Activated effector memory CD4-positive, alpha-beta T cell treated with Interleukin-2 at 50 U/mL for 16 hours (primary cell): ENCODE data around the gene SELENOM.
"Not testable (repeated sequence)": the region's sequence is repeated elsewhere in the genome, so short reads cannot be mapped to it uniquely, and the experiment has no call there.

Experiments used
- DNase-seq: peaks from one replicate; pipeline ENCODE4 v3.0.0-alpha.2; 2020

Gene SELENOM

DNA sequence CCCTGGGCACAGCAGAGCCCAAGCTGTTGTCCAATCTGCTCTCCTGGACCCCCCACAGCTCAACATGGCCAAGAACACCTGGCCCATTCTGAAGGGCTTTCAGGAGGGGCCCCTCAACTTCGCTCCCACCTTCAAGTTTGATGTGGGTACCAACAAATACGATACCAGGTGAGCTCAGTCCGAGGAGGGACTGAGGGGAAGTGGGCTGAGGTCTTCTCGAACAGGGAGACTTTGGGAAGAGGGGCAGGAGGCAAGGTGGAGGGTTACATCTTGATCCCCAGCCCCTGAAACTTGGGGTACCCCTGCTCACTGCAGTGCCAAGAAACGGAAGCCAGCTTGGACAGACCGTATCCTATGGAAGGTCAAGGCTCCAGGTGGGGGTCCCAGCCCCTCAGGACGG is 20.8 kb upstream of the SELENOM start:
- no peak for DNase-seq

GRCh38 chr22:31127181-31127772 is 19.9 kb upstream of the SELENOM start:
- DNase-seq: no peak

GRCh38 chr22:31126869-31127175 is 19.5 kb upstream of the SELENOM start:
- no peak for DNase-seq

DNA sequence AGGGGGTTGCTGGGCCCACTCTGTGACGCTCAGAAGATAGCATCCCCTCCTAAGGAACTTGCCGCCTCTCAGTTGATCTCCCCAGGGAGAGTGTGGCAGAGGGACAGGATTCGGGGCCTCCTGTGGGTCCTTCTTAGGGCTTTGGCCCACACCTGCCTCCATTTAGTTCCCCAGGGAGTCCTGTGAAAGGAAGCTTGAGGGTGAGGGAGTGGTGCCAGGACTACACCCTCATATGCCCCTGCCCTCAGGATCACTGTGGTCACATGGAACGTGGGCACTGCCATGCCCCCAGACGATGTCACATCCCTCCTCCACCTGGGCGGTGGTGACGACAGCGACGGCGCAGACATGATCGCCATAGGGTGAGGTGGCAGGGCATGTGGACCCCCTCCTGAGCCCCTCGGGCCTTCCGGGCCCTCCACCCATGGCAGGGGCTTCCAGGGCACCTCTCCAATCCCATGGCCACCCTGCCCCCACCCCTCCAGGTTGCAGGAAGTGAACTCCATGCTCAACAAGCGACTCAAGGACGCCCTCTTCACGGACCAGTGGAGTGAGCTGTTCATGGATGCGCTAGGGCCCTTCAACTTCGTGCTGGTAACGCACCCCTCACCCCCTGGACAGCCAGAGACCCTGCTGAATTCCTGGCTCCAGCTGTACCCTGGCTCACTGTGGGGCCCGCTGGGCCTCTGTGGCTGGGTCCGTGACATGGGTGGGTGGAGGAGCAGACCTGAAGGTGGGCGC is 18.9 kb upstream of the SELENOM start:
- DNase-seq: no peak

- no peak for DNase-seq
Observed at GRCh38 chr22:31125521-31126117, 18.3 kb upstream of the SELENOM start.

DNA sequence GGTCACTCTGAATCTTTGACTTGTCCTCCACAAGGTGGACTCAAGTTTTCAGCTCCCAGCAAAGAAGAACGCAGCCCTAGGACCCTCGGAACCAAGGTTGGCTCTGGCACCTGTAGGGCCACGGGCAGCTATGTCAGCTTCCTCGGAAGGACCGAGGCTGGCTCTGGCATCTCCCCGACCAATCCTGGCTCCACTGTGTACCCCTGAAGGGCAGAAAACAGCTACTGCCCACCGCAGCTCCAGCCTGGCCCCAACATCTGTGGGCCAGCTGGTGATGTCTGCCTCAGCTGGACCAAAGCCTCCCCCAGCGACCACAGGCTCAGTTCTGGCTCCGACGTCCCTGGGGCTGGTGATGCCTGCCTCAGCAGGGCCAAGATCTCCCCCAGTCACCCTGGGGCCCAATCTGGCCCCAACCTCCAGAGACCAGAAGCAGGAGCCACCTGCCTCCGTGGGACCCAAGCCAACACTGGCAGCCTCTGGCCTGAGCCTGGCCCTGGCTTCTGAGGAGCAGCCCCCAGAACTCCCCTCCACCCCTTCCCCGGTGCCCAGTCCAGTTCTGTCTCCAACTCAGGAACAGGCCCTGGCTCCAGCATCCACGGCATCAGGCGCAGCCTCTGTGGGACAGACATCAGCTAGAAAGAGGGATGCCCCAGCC is 17.6 kb upstream of the SELENOM start:
- no peak for DNase-seq

- no peak for DNase-seq
Observed at GRCh38 chr22:31124290-31124689, 16.9 kb upstream of the SELENOM start.

DNA sequence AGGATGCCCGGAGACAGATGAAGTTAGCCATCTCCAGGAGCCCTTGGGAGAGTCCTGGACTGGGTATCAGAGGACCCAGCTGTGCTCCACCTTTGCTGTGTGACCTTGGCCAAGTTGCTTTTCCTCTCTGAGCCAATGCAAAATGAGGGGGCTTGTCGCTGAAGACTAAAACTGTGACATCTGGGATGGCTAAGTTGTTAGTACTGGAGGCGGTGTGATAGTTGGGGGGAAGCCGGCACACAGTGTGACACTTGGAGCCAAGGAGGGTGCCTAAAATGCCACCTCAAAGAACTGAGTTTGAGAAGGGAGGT is 15.9 kb upstream of the SELENOM start:
- DNase-seq: no peak

DNA sequence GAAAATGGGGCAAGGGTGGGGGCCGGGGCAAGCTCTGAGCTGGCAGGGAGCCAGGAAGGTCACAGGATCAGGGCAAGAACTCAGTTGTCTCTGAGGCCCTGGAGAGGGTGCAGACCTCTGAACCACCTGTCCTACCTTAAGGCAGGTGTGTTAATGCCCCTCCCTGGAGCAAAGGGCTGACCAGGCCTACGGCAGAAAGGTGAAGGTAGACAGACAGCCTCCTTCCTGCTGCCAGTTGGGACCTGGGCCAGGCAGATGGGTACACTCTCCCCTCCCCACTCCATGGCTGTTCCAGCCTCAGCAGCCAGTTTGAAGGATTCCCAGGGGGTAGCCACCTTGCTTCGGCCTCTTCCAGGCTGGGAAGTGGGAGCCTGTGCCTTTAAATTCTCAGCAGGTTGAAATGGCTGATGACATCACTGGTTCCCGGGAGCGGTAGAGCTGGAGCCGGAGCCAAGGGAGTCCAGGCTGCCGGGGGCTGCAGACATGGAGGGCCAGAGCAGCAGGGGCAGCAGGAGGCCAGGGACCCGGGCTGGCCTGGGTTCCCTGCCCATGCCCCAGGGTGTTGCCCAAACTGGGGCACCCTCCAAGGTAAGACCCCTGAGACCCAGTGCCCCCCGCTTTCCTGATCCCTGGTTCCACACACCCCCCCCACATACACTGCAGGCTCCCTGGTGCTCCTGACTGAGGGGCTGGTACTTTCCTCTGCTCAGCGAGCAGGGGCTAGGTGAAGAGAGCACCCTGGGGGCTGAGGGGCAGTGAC is 15.3 kb upstream of the SELENOM start, which contains the start of gene INPP5J:
Gene INPP5J (plus strand): TSS at position 435 of the 760 bp plus-strand sequence. CDS start 49 bp downstream, at position 484.
- DNase-seq: no peak

DNA sequence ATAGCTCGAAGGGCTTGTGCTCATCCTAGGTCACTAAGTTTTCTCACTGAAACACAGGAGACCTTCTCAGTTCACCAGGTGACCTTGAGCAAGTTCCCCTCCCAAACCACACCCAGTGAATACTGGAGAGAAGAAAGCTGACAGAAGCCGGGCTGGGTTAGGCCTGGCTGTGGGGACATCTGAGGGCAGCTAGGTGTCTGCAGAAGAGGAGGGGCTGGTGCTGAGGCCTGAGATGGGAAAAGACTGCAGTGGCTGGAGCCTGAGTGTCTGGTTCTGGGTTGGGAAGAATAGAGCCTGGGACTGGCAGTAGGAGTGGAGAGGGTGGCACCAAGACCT is 14.8 kb upstream of the SELENOM start:
- DNase-seq: no peak

- no peak for DNase-seq
Observed at GRCh38 chr22:31121403-31121802, 14.0 kb upstream of the SELENOM start.

DNA sequence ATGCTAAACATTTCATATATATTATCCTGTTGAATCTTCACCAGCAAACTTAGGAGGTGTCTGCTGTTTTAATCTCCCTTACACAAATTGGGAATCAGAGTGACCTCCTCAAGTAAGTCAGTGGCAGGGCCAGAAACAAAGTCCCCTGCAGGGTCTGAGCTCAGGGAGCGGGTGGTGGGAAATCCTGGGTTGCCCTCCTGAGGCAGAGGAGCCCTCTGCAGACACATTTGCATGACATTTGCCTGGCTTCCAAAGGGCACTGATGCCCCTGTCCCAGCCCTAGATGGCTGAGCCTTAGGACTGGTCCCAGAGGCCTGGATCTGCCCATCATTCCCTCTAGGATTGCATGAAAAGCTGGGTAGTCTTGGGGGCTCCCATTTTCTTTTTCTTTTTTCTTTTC is 13.3 kb upstream of the SELENOM start:
- no peak for DNase-seq

DNA sequence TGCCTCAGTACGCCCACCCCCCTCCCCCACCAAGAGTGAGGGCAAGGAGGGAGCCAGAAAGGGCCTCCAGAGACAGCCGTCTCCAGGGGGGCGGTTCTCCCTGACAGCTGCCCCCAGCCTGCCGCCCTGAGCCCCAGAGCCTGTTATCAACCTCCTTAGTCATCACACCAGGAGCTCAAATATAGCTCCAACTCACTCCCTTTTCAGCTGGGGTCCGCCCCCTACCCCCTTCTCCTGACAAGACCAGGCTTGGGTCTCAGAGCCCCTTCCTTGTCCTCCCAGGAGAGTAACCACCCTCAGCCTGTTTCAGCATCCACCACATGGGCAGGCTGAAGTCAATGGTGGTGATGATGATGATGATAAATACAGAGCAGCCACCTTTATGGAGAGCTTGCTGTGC is 12.9 kb upstream of the SELENOM start:
- DNase-seq: no peak

- DNase-seq: no peak
Observed at GRCh38 chr22:31119026-31119717, 11.8 kb upstream of the SELENOM start.

DNA sequence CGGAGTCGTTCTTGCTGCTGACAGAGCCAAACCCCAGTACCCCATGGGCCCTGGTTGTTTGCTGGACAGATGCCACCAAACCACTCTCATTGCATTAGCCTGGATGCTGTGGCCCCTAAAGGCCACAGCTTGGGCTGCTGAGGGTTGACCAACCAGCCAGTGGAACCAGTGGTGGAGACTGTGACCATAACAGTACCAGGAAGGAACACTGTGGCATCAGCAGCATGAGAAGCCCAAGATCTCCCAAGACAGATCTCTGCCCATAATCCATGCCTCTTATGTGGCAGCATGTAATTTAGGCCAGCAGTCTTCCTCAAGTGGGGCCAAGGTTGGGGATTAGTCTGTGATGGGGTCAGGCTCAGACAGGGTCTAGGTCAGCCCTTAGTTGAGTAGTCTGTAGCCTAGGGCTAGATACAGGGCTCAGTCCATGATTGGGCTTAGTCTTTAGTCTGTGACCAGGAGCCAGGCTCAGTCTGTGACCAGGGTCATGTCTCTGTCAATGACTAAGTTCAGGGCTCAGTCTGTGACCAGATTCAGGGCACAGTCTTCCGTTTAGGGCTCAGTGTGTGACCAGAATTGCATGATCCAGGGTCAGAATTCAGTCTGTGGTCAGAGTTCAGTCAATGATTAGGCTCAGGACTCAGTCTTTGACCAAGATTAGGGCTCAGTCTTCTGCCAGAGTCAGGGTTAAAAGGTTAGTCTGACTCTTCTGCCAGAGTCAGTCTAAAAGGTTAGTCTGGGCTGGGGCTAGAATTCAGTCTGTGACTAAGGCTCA is 10.9 kb upstream of the SELENOM start:
- DNase-seq: no peak

- DNase-seq: not testable (repeated sequence)
Observed at GRCh38 chr22:31112547-31113091, 5.3 kb upstream of the SELENOM start.

DNA sequence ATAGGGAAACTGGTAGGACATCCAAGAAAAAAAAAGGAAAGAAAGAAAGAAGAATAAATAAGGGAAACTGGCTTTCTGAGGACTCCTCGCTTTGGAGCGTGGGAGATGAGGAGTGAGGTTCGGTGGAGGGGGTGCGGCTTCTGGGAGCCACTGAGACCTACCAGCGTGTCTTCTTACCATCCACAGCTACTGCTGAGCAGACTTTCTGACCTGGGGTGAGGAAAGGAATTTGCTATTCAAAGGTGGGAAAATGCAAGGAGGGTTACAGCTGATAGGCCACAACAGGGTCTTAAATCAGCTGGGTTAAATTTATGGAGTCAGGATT is 488 bp upstream of the SELENOM start:
- DNase-seq: no peak

DNA sequence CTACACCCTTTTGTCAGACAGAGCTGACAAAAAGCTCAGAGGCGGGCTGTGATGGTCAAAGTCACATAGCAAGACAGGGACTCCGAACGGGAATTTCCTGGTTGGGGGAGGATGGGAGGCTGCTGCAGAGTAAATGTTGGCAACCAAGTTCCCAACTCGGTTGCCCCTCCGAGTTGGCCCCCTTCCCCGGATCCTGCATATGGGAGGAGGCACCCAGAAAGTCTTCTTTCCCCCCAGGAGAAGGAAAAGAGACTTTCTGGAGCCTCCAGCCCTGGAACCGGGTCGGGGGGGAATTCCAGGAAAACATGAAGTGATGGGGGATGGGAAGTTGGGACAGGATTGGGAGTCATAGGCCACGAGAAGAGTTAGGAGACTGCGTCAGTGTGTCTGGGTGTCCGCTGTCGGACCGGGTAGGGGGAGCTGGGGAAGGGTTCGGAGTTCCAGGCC is 614 bp downstream of the SELENOM start:
- DNase-seq: no peak

DNA sequence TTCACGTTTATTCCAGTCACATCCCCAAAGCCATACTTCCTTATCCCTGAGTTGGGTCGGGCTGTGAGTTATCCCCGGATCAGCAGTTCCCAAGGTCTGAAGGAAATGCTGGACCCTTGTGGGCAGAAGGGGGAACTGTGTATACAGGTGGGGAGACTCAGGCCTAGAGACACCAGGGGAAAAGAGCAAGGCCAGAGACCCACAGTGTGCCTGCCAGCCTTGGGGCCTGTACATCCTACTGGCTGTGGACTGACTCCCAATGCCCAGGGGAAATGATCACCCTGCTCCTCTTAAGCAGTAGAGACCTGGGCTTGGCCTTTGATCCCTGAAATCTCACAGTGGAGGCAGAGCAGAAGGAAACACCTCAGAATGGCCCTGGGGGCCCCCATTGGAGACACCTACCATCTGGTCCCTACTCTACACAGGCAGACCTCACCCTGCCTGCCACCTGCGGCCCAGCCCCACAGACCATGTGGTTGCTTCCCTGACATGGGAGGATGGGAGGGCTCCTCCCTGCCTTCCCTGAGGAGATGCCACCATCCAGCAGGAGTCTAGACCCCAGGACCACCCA is 1.3 kb downstream of the SELENOM start:
- DNase-seq: no peak

- DNase-seq: no peak
Observed at GRCh38 chr22:31105282-31105929, 2.0 kb downstream of the SELENOM start.

DNA sequence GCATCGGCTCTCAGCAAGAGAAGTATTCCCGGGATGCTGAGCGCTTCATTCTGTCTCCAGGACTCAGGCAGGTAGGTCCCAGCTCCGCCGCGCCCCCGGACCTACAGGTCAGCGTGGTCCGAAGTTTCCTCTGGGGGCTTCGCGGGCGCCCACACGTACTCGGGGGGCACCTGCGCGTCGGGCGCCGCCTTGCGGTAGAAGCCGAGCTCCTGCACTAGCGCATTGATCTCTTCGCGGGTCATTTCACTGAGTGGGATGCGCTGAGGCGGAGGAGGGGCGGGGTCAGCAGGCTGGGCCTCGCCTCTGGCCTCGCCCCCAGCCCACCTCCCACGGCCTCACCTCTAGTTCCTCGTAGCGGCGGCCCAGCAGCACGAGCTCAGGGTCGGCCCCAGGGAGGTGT is 2.5 kb downstream of the SELENOM start:
- DNase-seq: no peak
